Naive thymus-derived CD4-positive, alpha-beta T cell (primary cell): ENCODE data around the gene SLC43A1. TPM values are rescaled to one million over a fixed set of nuclear protein-coding genes. Genes with fewer than 3 reads are reported as not detected.

Source experiments
- ATAC-seq: fragments of 150-1000 bp; cut with Tn5 transposase; 2 replicates; pipeline ENCODE4 v1.10.0; 2021; ENCODE audit warnings: mild to moderate bottlenecking, moderate library complexity
- CTCF ChIA-PET: fragments of 350-600 bp; sonication (Branson Sonifier 250); formaldehyde crosslinking; loops from one replicate; lab custom pipeline; 2021; ENCODE audit warnings: antibody characterized with exemption; lab: Charles Lee
- POLR2A ChIA-PET: fragments of 350-600 bp; sonication (Branson Sonifier 250); formaldehyde crosslinking; loops from one replicate; lab custom pipeline; 2021; ENCODE audit warnings: antibody characterized with exemption, inconsistent platforms; lab: Charles Lee
- DNase-seq, 9 donors: peaks; one replicate each; pipeline versions ENCODE4 v3.0.0 to v3.0.0-alpha.2; 2020 to 2022; ENCODE audit warnings: mixed read lengths in 1 of 9
- H3K27ac ChIP-seq: one replicate; pipeline ENCODE4 v1.7.0; 2013; ENCODE audit warnings: mild to moderate bottlenecking, low read depth, low read length, moderate library complexity
- H3K27me3 ChIP-seq, 2 donors: one replicate each; pipeline ENCODE4 v1.7.0; 2013; ENCODE audit warnings: low read length in 2 of 2, mild to moderate bottlenecking in 2 of 2, moderate library complexity in 2 of 2; ENCODE audit not compliant: control insufficient read depth in 2 of 2, insufficient read depth in 2 of 2
- H3K36me3 ChIP-seq, 3 experiments: 1 replicate in 2 of 3; 2 replicates in 1 of 3; pipeline ENCODE4 v1.7.0; 2013; ENCODE audit warnings: low read length in 3 of 3, mild to moderate bottlenecking in 3 of 3, moderate library complexity in 1 of 3; ENCODE audit not compliant: insufficient read depth in 3 of 3, control insufficient read depth in 2 of 3
- H3K4me1 ChIP-seq, 2 donors: one replicate each; pipeline ENCODE4 v1.7.0; 2013; ENCODE audit warnings: low read length in 2 of 2, mild to moderate bottlenecking in 2 of 2, moderate library complexity in 1 of 2; ENCODE audit not compliant: control insufficient read depth in 2 of 2, insufficient read depth in 2 of 2
- H3K4me3 ChIP-seq: 2 replicates; pipeline ENCODE4 v1.7.0; 2013; ENCODE audit warnings: mild to moderate bottlenecking, low read length
- H3K9me3 ChIP-seq, 3 experiments: 1 replicate in 2 of 3; 2 replicates in 1 of 3; pipeline ENCODE4 v1.7.0; 2013; ENCODE audit warnings: low read length in 3 of 3; ENCODE audit not compliant: control insufficient read depth in 2 of 3
- H3K27ac Mint-ChIP-seq, 9 donors: one replicate each; pipeline ENCODE4 v1.8.0; 2020 to 2022; ENCODE audit warnings: mixed read lengths in 9 of 9, mild to moderate bottlenecking in 8 of 9, moderate library complexity in 5 of 9, inconsistent platforms in 2 of 9
- H3K27me3 Mint-ChIP-seq, 5 donors: one replicate each; pipeline ENCODE4 v1.8.0; 2021 to 2022; ENCODE audit warnings: mixed read lengths in 5 of 5, mild to moderate bottlenecking in 1 of 5
- H3K36me3 Mint-ChIP-seq, 5 donors: one replicate each; pipeline ENCODE4 v1.8.0; 2020 to 2022; ENCODE audit warnings: mixed read lengths in 5 of 5, mild to moderate bottlenecking in 3 of 5, inconsistent platforms in 1 of 5
- H3K4me1 Mint-ChIP-seq, 7 donors: one replicate each; pipeline ENCODE4 v1.8.0; 2020 to 2022; ENCODE audit warnings: mixed read lengths in 7 of 7, mild to moderate bottlenecking in 3 of 7, inconsistent platforms in 1 of 7
- H3K4me3 Mint-ChIP-seq, 10 donors: one replicate each; pipeline ENCODE4 v1.8.0; 2020 to 2022; ENCODE audit warnings: mild to moderate bottlenecking in 10 of 10, mixed read lengths in 10 of 10, moderate library complexity in 6 of 10, inconsistent platforms in 2 of 10
- H3K9me3 Mint-ChIP-seq, 11 donors: one replicate each; pipeline ENCODE4 v1.8.0; 2020 to 2022; ENCODE audit warnings: mixed read lengths in 11 of 11, mild to moderate bottlenecking in 4 of 11, inconsistent platforms in 1 of 11, moderate library complexity in 1 of 11
- intact Hi-C, 2 donors: fragments of 100-400 bp; cut with micrococcal nuclease; formaldehyde crosslinking; loops; one replicate each; pipeline ENCODE4 v1.15.1; 2023
- polyA plus RNA-seq, 2 donors: library from polyadenylated mRNA; unstranded; fragments of 300-500 nt; fragmentation: Illumina TruSeq; gene quantifications; one replicate each; pipeline ENCODE4 v1.2.3, GENCODE V29; 2021
- total RNA-seq, 6 experiments: library from RNA in 5 of 6; stranded (reverse) in 5 of 6; gene quantifications; 1 replicate in 5 of 6; 2 replicates in 1 of 6; pipeline ENCODE4 v1.2.3 and lab custom pipeline; 2021 to 2026

The SLC43A1 gene
- total and polyA plus RNA-seq, 7 experiments from 2014 or later: 10.1 to 19.2 (median 15.4) TPM

DNA sequence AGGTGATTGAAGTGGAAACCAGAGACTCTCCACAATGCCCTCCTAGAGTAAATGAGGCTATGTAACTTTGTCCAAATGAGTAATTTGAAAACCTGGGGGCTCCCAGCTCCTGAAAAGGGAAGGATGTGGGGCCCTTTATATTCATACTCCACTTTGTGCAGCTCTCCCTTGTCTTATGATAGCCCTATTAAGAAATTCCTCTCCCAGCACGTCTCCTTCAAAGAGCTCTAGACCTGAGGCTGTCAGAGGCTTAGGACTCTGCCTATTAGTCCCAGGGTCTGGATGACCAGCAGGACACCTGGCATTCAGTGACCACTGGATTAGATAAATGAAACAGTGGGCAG is 2.1 kb downstream of the SLC43A1 start:
- POLR2A ChIA-PET: interaction anchor here (1.3 to 3.1 kb wide), 2 partner anchors 11 to 12 kb away, joined by 3 to 12 read pairs; no protein-coding TSS in a partner anchor
- peak overlapping the region in 6 of 9 donors; percentile 36 to 79 (median 54) for H3K27ac Mint-ChIP-seq

DNA sequence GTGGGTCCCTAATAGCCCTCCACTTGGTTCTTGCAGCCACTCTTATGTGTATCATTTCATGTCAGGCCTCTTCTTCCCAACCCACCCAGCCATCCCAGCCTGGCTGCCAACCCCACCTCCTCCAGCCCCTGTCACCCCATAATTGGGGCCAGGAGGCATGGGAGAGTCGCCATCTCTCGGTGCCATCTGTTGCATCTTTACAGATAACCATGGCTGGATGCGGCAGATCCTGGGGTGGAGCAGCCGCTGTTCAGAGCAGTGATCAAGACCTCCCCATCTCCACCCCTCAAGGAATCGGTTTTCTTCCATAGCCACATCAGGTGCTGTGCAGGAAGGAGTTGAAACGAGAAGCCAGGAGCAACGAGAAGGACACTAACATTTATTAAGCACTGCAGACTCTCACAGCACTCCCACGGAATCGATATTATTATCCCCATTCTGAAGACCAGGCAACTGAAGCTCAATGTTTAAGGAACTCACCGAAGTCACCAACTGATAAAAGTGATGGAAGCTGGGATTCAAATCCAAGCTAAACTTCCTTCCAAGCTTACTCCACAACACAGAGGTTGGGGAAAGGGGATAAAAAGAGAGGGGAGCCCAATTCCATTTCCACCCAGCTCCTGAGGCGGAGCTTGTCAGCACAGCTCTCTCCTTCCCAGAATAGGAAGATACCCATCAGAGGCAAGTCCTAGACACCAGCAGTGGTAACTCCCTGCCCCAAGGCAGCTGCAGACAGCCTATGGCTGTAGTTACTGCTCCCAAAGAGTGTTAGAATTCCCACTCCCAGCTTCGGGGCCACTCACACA is 2.7 kb downstream of the SLC43A1 start:
- Histone ChIP-seq H3K36me3 (peaks cover 0 to 12% (median 0%) of the 10 kb centered on the region in 3 experiments), H3K27me3 (no peaks in the 10 kb centered on the region), H3K27ac (no peak overlapping the region), H3K4me3 (no peak overlapping the region), H3K9me3 (no peaks in the 10 kb centered on the region), H3K4me1 (peaks cover 5 to 7% of the 10 kb centered on the region in 2 donors)
- Mint-ChIP-seq H3K9me3 (no peaks in the 10 kb centered on the region), H3K4me3 (peak overlapping the region in 7 of 10 donors; percentile 25 to 99 (median 73)), H3K36me3 (peaks cover 0 to 3% (median 0%) of the 10 kb centered on the region in 5 donors), H3K4me1 (peaks cover 23 to 36% (median 30%) of the 10 kb centered on the region in 7 donors), H3K27ac (peak overlapping the region in 6 of 9 donors; percentile 66 to 89 (median 76)), H3K27me3 (peaks cover 0 to 10% (median 0%) of the 10 kb centered on the region in 5 donors)
- DNase-seq (no peak), ATAC-seq (no peak)
- POLR2A ChIA-PET: interaction anchor here (0.7 to 3.1 kb wide), 3 partner anchors 11 to 634 kb away, joined by 3 to 12 read pairs (median 3); no protein-coding TSS in a partner anchor
- intact Hi-C loops: loop anchor here in 1 of 2 donors (5.0 kb wide), 2 partner anchors 56 to 1064 kb away; partner anchors contain the start of genes LPXN and ZFP91
- CTCF ChIA-PET: interaction anchor here (1.1 to 1.6 kb wide), 3 partner anchors 14 to 39 kb away, joined by 3 to 5 read pairs (median 3); no protein-coding TSS in a partner anchor

More for the DNA sequence above, 2.1 kb downstream of the SLC43A1 start:
- no peak for ATAC-seq
- no peaks in the 10 kb centered on the region for H3K9me3 ChIP-seq
- H3K27me3 ChIP-seq: no peaks in the 10 kb centered on the region
- H3K4me1 Mint-ChIP-seq: peaks cover 23 to 36% (median 30%) of the 10 kb centered on the region in 7 donors
- intact Hi-C loops: loop anchor here in 1 of 2 donors (5.0 kb wide), 2 partner anchors 56 to 1064 kb away; partner anchors contain the start of genes LPXN and ZFP91
- peak overlapping the region; percentile 8 for H3K27ac ChIP-seq
- peak overlapping the region; percentile 58 to 99 (median 96) for H3K4me3 Mint-ChIP-seq
- peaks cover 5 to 7% of the 10 kb centered on the region in 2 donors for H3K4me1 ChIP-seq
- CTCF ChIA-PET: interaction anchor here (1.1 to 1.6 kb wide), 3 partner anchors 13 to 39 kb away, joined by 3 to 5 read pairs (median 3); no protein-coding TSS in a partner anchor
- H3K36me3 ChIP-seq: peaks cover 0 to 12% (median 0%) of the 10 kb centered on the region in 3 experiments
- H3K4me3 ChIP-seq: no peak overlapping the region
- peaks cover 0 to under 1% (median 0%) of the 10 kb centered on the region in 5 donors for H3K36me3 Mint-ChIP-seq
- peaks cover 0 to 10% (median 0%) of the 10 kb centered on the region in 5 donors for H3K27me3 Mint-ChIP-seq
- H3K9me3 Mint-ChIP-seq: no peaks in the 10 kb centered on the region
- no peak for DNase-seq

DNA sequence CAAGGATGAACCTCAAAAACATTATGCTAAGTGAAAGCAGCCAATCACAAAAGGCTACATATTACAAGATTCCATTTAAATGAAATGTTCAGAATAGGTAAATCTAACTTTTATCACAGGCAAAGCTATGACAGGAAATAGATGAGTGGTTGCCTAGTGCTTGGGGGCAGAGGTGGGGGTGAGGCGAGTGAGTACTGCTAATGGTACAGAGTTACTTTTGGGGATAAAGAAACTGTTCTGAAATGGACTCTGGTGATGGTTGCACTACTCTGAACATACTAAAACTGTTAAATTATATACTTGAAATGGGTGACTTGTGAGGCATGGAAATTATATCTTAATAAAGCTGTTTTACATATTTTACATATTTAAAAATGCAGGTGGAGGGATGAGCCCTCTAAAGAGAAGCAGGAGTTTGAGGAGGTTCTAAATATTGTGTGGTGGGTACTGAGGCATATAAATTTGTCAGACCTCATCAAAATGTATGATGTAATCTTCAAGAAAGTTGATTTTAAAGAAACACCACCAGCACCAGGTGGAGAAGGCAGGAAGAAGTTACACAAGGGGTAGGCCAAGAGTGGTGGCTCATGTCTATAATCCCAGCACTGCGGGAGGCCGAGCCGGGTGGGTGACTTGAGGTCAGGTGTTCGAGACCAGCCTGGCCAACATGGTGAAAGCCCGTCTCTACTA is 3.6 kb downstream of the SLC43A1 start:
- H3K4me1 Mint-ChIP-seq: peaks cover 23 to 36% (median 30%) of the 10 kb centered on the region in 7 donors
- Histone ChIP-seq H3K27me3 (no peaks in the 10 kb centered on the region), H3K9me3 (no peaks in the 10 kb centered on the region), H3K36me3 (peaks cover 0 to 12% (median 0%) of the 10 kb centered on the region in 3 experiments), H3K4me3 (no peak overlapping the region), H3K4me1 (peaks cover 5 to 7% of the 10 kb centered on the region in 2 donors), H3K27ac (no peak overlapping the region)
- H3K4me3 Mint-ChIP-seq: peak overlapping the region in 6 of 10 donors; percentile 15 to 52 (median 36)
- DNase-seq (no peak), ATAC-seq (no peak)
- ChIA-PET CTCF (interaction anchor here (0.6 to 1.2 kb wide), 2 partner anchors 15 to 19 kb away, joined by 3 to 7 read pairs; no protein-coding TSS in a partner anchor), POLR2A (no interaction called here)
- H3K36me3 Mint-ChIP-seq: peaks cover 0 to 7% (median 0%) of the 10 kb centered on the region in 5 donors
- no peaks in the 10 kb centered on the region for H3K9me3 Mint-ChIP-seq
- peaks cover 0 to 7% (median 0%) of the 10 kb centered on the region in 5 donors for H3K27me3 Mint-ChIP-seq
- intact Hi-C loops: loop anchor here in 1 of 2 donors (5.0 kb wide), 2 partner anchors 55 to 1065 kb away; partner anchors contain the start of genes LPXN and ZFP91
- H3K27ac Mint-ChIP-seq: peak overlapping the region in 6 of 9 donors; percentile 22 to 89 (median 76)

DNA sequence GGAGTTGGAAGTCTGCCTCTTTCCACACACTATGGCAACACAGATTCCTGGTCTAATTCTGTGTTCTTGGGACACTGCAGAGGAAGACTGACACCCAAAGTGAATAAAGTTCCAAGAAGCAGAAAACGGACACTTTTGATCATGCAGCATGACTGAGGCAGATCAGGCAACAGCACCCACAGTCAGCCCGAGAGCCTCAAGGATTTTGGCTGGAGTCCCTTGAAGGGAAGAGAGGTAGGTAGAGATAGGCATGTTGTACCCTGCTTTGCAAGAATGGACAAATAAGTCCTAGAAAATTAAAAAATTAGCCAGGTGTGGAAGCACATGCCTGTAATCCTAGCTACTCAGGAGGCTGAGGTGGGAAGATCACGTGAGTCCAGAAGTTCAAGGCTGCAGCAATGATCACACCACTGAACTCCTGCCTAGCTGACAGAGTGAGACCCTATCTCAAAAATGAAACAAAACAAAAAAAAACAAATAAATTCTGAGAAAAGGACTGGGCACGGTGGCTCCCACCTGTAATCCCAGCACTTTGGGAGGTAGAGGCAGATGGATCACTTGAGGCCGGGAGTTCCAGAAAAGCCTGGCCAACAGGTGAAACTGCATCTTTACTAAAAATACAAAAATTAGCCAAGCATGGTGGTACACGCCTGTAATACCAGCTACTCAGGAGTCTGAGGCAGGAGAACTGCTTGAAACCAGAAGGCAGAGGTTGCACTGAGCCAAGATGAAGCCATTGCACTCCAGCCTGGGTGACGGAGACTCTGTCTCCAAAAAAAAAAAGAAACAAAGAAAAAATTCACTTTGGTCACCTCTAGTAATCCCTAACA is 6.9 kb downstream of the SLC43A1 start:
- ATAC-seq (no peak), DNase-seq (no peak)
- Histone ChIP-seq H3K4me1 (peaks cover 0 to 2% of the 10 kb centered on the region in 2 donors), H3K4me3 (no peak overlapping the region), H3K27me3 (no peaks in the 10 kb centered on the region), H3K27ac (no peak overlapping the region), H3K36me3 (peaks cover 0 to 4% (median 0%) of the 10 kb centered on the region in 3 experiments), H3K9me3 (no peaks in the 10 kb centered on the region)
- Mint-ChIP-seq H3K36me3 (peaks cover 0 to 7% (median 0%) of the 10 kb centered on the region in 5 donors), H3K27ac (no peak overlapping the region), H3K9me3 (no peaks in the 10 kb centered on the region), H3K4me1 (peaks cover 16 to 28% (median 23%) of the 10 kb centered on the region in 7 donors), H3K4me3 (no peak overlapping the region), H3K27me3 (no peaks in the 10 kb centered on the region)
- ChIA-PET POLR2A (interaction anchor here (0.7 kb wide), 1 partner anchor 135 kb away, joined by 3 read pairs; no protein-coding TSS in a partner anchor), CTCF (interaction anchor here (4.6 kb wide), 1 partner anchor 17 kb away, joined by 21 read pairs; no protein-coding TSS in a partner anchor)
- intact Hi-C loops: no loop called here

DNA sequence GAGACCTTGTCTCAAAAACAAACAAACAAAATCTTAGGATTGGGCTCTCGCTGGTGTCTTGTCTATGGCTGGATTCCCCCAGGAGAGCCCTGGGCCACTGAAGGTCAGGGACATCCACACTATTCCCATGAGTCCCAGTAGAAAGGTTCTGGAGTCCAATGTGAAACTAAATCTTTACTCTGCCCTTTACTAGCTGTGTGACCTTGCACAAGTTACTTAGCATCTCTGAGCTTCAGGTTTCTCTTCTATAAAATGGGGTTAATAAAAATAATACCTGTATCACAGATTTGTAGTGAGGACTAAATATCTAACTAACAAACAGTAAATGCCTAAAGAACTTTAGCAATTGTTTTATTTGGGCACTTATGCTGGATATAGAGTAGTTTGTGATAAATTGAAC is 9.0 kb downstream of the SLC43A1 start:
- no peak for DNase-seq
- peaks cover 0 to 11% (median 0%) of the 10 kb centered on the region in 5 donors for H3K36me3 Mint-ChIP-seq
- intact Hi-C loops: no loop called here
- ChIA-PET CTCF (interaction anchor here (0.6 to 4.6 kb wide), 5 partner anchors 13 to 138 kb away, joined by 3 to 21 read pairs (median 5); no protein-coding TSS in a partner anchor), POLR2A (interaction anchor here (0.7 kb wide), 1 partner anchor 9 kb away, joined by 3 read pairs; the partner anchor contains the start of gene SLC43A1)
- Histone ChIP-seq H3K36me3 (peaks cover 0 to 4% (median 0%) of the 10 kb centered on the region in 3 experiments), H3K9me3 (no peaks in the 10 kb centered on the region), H3K27ac (no peak overlapping the region), H3K27me3 (no peaks in the 10 kb centered on the region), H3K4me3 (no peak overlapping the region), H3K4me1 (no peaks in the 10 kb centered on the region)
- no peaks in the 10 kb centered on the region for H3K27me3 Mint-ChIP-seq
- no peak overlapping the region for H3K27ac Mint-ChIP-seq
- H3K4me3 Mint-ChIP-seq: no peak overlapping the region
- no peak for ATAC-seq
- peaks cover 1 to 9% (median 6%) of the 10 kb centered on the region in 7 donors for H3K4me1 Mint-ChIP-seq
- H3K9me3 Mint-ChIP-seq: no peaks in the 10 kb centered on the region
